Measurements from ENCODE around the gene CDC25B. TPM values are rescaled to one million over a fixed set of nuclear protein-coding genes. Genes with fewer than 3 reads are reported as not detected.

The CDC25B gene
- total and polyA plus RNA-seq, 2 of the 13 experiments (the other 11 are each of a cell fraction or from before 2014, with no cell fraction given), result 14.5 to 19.4 TPM

DNA sequence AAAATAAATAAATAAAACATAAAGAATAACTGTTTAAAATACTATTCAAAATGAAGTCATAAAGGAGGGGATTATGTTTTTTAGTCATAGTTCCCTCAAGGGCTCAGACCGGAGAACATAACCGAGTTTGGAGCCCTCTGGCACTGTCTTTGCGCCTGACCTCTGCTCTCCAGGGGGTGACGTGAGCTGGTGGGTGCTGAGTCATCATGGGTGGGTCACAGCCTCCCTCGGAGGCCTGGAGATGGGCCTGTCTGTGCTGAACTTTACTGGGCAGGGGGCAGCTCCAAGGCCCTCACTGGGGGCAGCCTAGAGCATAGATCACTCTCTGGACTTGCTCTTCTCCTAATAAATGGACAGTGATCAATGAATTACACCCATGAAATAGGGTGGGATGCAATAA lies 47.4 kb downstream of the CDC25B start (continued):
- no peak for TF ChIP-seq ZNF30 (CRISPR knock-in tag; IDR thresholded peaks at IDR 0.05)
- TF ChIP-seq ZSCAN29 (CRISPR knock-in tag; conservative IDR thresholded peaks at IDR 0.05), result no peak
- no peak for TF ChIP-seq ZNF782 (CRISPR knock-in tag; IDR thresholded peaks at IDR 0.05; ENCODE audit: borderline replicate concordance)
- no peak for TF ChIP-seq ZNF143 (CRISPR knock-in tag; IDR thresholded peaks at IDR 0.05)
- peak; percentile 92 for TF ChIP-seq NFE2 (CRISPR knock-in tag; IDR thresholded peaks at IDR 0.05)
- TF ChIP-seq ZNF841 (CRISPR knock-in tag; IDR thresholded peaks at IDR 0.05; ENCODE audit: borderline replicate concordance), result no peak
- TF ChIP-seq, protein P1, sequence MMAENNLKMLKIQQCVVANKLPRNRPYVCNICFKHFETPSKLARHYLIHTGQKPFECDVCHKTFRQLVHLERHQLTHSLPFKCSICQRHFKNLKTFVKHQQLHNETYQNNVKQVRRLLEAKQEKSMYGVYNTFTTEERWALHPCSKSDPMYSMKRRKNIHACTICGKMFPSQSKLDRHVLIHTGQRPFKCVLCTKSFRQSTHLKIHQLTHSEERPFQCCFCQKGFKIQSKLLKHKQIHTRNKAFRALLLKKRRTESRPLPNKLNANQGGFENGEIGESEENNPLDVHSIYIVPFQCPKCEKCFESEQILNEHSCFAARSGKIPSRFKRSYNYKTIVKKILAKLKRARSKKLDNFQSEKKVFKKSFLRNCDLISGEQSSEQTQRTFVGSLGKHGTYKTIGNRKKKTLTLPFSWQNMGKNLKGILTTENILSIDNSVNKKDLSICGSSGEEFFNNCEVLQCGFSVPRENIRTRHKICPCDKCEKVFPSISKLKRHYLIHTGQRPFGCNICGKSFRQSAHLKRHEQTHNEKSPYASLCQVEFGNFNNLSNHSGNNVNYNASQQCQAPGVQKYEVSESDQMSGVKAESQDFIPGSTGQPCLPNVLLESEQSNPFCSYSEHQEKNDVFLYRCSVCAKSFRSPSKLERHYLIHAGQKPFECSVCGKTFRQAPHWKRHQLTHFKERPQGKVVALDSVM (CRISPR knock-in tag; IDR thresholded peaks at IDR 0.05), result peak; percentile 91
- TF ChIP-seq, protein P2, sequence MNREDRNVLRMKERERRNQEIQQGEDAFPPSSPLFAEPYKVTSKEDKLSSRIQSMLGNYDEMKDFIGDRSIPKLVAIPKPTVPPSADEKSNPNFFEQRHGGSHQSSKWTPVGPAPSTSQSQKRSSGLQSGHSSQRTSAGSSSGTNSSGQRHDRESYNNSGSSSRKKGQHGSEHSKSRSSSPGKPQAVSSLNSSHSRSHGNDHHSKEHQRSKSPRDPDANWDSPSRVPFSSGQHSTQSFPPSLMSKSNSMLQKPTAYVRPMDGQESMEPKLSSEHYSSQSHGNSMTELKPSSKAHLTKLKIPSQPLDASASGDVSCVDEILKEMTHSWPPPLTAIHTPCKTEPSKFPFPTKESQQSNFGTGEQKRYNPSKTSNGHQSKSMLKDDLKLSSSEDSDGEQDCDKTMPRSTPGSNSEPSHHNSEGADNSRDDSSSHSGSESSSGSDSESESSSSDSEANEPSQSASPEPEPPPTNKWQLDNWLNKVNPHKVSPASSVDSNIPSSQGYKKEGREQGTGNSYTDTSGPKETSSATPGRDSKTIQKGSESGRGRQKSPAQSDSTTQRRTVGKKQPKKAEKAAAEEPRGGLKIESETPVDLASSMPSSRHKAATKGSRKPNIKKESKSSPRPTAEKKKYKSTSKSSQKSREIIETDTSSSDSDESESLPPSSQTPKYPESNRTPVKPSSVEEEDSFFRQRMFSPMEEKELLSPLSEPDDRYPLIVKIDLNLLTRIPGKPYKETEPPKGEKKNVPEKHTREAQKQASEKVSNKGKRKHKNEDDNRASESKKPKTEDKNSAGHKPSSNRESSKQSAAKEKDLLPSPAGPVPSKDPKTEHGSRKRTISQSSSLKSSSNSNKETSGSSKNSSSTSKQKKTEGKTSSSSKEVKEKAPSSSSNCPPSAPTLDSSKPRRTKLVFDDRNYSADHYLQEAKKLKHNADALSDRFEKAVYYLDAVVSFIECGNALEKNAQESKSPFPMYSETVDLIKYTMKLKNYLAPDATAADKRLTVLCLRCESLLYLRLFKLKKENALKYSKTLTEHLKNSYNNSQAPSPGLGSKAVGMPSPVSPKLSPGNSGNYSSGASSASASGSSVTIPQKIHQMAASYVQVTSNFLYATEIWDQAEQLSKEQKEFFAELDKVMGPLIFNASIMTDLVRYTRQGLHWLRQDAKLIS (CRISPR knock-in tag; IDR thresholded peaks at IDR 0.05), result no peak
- TF ChIP-seq HDAC1 (CRISPR knock-in tag; IDR thresholded peaks at IDR 0.05), result no peak
- TF ChIP-seq, protein P3, sequence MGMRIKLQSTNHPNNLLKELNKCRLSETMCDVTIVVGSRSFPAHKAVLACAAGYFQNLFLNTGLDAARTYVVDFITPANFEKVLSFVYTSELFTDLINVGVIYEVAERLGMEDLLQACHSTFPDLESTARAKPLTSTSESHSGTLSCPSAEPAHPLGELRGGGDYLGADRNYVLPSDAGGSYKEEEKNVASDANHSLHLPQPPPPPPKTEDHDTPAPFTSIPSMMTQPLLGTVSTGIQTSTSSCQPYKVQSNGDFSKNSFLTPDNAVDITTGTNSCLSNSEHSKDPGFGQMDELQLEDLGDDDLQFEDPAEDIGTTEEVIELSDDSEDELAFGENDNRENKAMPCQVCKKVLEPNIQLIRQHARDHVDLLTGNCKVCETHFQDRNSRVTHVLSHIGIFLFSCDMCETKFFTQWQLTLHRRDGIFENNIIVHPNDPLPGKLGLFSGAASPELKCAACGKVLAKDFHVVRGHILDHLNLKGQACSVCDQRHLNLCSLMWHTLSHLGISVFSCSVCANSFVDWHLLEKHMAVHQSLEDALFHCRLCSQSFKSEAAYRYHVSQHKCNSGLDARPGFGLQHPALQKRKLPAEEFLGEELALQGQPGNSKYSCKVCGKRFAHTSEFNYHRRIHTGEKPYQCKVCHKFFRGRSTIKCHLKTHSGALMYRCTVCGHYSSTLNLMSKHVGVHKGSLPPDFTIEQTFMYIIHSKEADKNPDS (CRISPR knock-in tag; IDR thresholded peaks at IDR 0.05), result no peak
- no peak for TF ChIP-seq ZNF83 (CRISPR knock-in tag; IDR thresholded peaks at IDR 0.05; ENCODE audit: borderline replicate concordance)
- TF ChIP-seq NONO (IDR thresholded peaks at IDR 0.05), result no peak
- no peak for TF ChIP-seq NONO (CRISPR knock-in tag; conservative IDR thresholded peaks at IDR 0.05)
- peak; percentile 82 for TF ChIP-seq JUND (CRISPR knock-in tag; IDR thresholded peaks at IDR 0.05)
- peak; percentile 59; the same call in 1 of the 2 replicates for TF ChIP-seq RARA (CRISPR knock-in tag; IDR thresholded peaks at IDR 0.05)
- no peak for TF ChIP-seq TRIM24 (CRISPR knock-in tag; IDR thresholded peaks at IDR 0.05)
- TF ChIP-seq, protein P4, sequence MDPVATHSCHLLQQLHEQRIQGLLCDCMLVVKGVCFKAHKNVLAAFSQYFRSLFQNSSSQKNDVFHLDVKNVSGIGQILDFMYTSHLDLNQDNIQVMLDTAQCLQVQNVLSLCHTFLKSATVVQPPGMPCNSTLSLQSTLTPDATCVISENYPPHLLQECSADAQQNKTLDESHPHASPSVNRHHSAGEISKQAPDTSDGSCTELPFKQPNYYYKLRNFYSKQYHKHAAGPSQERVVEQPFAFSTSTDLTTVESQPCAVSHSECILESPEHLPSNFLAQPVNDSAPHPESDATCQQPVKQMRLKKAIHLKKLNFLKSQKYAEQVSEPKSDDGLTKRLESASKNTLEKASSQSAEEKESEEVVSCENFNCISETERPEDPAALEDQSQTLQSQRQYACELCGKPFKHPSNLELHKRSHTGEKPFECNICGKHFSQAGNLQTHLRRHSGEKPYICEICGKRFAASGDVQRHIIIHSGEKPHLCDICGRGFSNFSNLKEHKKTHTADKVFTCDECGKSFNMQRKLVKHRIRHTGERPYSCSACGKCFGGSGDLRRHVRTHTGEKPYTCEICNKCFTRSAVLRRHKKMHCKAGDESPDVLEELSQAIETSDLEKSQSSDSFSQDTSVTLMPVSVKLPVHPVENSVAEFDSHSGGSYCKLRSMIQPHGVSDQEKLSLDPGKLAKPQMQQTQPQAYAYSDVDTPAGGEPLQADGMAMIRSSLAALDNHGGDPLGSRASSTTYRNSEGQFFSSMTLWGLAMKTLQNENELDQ (CRISPR knock-in tag; IDR thresholded peaks at IDR 0.05; ENCODE audit: borderline replicate concordance), result no peak
- TF ChIP-seq, protein P5, sequence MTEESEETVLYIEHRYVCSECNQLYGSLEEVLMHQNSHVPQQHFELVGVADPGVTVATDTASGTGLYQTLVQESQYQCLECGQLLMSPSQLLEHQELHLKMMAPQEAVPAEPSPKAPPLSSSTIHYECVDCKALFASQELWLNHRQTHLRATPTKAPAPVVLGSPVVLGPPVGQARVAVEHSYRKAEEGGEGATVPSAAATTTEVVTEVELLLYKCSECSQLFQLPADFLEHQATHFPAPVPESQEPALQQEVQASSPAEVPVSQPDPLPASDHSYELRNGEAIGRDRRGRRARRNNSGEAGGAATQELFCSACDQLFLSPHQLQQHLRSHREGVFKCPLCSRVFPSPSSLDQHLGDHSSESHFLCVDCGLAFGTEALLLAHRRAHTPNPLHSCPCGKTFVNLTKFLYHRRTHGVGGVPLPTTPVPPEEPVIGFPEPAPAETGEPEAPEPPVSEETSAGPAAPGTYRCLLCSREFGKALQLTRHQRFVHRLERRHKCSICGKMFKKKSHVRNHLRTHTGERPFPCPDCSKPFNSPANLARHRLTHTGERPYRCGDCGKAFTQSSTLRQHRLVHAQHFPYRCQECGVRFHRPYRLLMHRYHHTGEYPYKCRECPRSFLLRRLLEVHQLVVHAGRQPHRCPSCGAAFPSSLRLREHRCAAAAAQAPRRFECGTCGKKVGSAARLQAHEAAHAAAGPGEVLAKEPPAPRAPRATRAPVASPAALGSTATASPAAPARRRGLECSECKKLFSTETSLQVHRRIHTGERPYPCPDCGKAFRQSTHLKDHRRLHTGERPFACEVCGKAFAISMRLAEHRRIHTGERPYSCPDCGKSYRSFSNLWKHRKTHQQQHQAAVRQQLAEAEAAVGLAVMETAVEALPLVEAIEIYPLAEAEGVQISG (CRISPR knock-in tag; IDR thresholded peaks at IDR 0.05), result peak; percentile 47; the same call in 1 of the 2 replicates

Measured in HepG2 (cell line).